ENCODE data around the gene TSPAN1.

The TSPAN1 gene

DNA sequence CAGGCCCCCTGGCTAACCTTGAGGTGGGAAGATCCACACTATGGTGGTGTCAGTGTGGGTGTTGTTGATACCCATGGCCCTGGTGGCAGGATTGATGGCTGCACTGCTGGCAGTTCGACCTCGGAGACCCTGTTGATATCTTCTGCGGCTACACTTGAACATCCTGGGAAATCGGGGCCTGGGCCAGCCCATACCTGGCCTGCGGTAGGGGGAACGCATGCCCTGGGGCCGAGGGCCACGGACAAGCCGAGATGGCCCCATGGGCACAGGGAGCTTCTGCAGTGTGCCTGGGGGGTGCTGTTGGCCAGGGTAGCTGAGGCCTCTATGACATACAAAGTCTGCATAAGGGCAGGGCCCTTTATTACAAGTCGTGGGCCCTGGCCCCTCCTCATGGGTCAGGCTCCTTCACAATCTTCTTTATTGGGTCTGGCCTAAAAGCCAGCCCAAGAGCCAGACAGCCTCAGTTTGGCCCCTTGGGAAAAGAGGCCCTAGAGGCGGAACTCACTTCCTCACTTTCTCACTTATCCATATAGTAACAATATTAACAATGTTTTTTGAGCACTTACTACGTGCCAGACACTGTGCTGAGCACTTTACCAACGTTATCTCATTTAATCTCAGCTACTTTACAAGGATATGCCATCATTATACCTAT, 1.5 kb downstream of the TSPAN1 start, which contains the start of gene P3R3URF:
Gene P3R3URF, minus strand, starts transcription at position 278 of the 655 bp plus-strand sequence. Its CDS starts 17 bp downstream, at position 261.
- H3K27me3 Mint-ChIP-seq = no peaks in the 10 kb centered on the region
- no peak within 1 kb of the TSS for H3K27ac Mint-ChIP-seq
- no peaks in the 10 kb centered on the region for H3K4me1 Mint-ChIP-seq
- H3K4me3 Mint-ChIP-seq = no peak within 1 kb of the TSS
- no peaks in the 10 kb centered on the region for H3K36me3 Mint-ChIP-seq
- no peaks in the 10 kb centered on the region for H3K9me3 Mint-ChIP-seq

DNA sequence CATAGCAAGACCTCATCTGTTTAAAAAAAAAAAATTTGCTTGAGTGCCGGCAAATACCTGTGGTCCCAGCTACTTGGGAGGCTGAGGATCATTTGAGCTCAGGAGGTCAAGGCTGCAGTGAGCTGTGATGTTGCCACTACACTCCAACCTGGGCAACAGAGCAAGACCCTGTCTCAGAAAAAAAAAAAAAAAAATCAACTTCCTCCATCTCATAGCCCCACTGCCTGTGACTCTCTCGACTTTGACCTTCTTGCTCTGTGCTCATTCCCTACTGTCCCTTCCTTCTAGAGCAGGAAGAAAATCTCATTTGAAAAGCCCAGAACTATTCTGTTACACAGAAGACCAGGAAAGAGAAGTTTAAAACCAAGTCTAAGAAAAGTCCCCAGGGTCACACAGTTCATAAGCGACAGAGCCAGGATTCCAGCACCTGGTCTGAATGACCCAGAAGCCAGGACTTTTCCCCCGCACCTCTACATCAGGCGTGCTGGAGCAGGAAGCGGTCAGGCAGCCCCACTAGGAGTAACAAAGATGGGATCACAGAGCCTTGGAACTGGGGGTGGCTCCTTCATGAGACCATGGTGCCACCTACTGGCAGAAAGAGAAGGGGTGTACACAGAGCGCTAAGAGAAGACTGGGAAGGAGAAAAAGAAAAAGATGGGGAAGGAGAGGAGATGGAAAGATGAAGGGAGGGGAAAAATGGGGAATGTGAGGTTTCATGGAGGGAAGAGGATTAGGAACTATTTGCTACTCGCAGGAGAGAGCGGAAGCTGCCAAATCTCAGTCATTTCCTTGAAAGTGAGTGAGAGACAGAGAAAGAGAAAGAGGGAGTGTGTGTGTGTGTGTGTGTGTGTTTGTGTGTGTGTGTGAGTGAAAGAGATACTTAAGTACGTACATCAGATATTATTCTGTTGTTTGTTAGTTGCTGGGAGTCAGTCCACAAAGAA, 4.5 kb downstream of the TSPAN1 start:
- H3K27ac Mint-ChIP-seq = no peak overlapping the region
- H3K4me1 Mint-ChIP-seq = peaks cover 7% of the 10 kb centered on the region
- no peaks in the 10 kb centered on the region for H3K9me3 Mint-ChIP-seq
- no peaks in the 10 kb centered on the region for H3K27me3 Mint-ChIP-seq
- H3K4me3 Mint-ChIP-seq = no peak overlapping the region
- H3K36me3 Mint-ChIP-seq = no peaks in the 10 kb centered on the region

DNA sequence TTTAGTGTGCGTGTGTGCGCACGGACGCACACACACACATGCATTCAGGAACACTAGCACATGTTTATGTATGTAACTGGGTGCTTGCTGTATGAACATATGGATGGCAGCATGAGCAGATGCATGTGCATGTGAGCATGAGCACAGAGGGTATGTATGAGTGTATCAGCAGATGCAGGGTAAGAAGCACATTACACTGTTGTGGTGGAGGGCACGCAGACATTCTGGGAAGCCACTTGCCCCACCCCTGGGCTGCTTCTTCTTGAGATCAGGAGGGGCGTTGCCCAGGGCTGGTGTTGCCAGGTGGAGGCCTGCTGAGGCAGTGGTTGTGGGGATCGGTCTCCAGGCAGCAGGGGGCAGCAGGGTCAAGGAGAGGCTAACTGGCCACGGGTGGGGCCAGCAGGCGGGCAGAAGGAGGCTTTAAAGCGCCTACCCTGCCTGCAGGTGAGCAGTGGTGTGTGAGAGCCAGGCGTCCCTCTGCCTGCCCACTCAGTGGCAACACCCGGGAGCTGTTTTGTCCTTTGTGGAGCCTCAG, 5.3 kb downstream of the TSPAN1 start:
- no peaks in the 10 kb centered on the region for H3K36me3 Mint-ChIP-seq
- no peaks in the 10 kb centered on the region for H3K27me3 Mint-ChIP-seq
- H3K27ac Mint-ChIP-seq = no peak overlapping the region
- no peak overlapping the region for H3K4me3 Mint-ChIP-seq
- peaks cover 15% of the 10 kb centered on the region for H3K4me1 Mint-ChIP-seq
- H3K9me3 Mint-ChIP-seq = no peaks in the 10 kb centered on the region

DNA sequence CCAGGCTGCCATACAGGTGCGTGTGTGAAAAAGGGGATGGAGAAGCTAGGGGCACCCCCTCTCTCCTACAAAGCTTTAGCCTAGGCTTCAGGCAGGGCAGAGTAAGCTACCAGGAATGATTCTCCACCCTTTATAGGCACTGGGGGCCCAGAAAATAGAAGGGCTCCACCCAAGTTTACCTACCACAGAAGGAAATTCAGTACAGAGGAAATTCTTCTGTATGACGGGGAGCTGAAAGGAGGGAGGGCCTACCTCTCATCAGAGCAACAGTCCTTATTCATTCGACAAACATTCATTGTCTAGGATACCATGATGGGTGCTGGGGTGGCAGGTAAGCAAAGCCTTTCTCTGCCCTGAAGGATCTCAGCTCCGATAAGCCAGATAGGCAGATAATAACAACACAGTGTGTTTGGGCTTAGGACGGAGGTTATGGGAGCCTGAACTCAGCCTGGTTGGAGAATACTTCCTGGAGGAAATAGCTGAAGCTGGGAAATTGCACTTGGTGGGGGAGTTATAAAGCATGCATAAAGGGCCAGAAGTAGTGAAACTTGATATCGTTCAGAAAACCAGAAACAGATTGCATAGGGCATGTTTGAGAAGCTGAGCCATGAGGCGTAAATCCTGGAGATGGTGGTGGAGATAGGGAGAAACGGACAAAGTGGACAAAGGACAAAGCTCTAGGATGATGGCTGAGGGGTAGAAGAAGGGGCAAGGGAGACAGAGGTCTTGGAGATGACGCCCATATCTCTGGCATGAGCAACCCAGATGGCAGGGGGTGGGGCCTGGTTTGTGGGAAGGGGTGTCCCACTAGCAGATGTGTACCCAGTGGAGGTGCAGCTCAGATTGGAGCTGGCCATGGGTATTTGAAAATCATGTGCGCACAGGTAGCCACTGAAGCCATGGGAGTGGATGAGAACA, 6.7 kb downstream of the TSPAN1 start:
- Mint-ChIP-seq H3K27ac (no peak overlapping the region), H3K36me3 (peaks cover 2% of the 10 kb centered on the region), H3K27me3 (no peaks in the 10 kb centered on the region), H3K9me3 (no peaks in the 10 kb centered on the region), H3K4me3 (no peak overlapping the region), H3K4me1 (peaks cover 24% of the 10 kb centered on the region)

DNA sequence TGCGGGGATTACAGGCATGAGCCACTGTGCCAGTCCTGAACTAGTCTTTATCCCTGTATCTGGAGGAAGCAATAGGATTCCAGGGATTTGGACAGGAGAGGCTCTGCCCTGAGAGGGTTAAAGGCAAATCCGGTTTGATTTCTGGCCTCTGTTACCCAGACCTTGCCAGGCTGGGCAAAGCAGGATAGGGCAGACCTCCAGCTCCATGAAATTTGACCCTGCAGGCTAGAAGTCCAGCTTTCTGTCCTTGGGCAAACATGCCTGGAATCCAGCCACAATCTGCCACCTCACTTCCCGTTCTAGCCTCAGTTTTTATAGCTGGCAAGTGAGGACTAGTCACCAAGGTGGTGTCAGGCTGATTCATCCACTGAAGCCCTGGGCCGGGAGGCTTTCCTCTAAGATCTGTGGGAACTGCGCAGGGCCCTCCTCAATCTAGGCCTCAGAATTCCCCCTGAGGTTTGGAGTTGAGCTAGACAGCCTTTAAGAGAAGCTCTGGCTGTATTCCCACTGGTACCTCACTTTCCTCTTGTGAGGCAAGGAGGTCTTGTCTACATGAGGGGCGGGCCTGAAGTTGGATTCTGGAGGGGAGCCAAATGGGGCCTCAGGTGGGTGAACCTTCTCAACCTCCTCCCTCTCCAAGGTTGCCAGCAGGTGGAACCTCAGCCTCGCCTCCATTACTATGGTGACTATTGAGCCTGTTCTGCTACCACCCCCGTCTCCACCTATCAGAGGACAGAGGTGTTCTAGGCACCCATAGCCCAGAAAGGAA, 8.4 kb downstream of the TSPAN1 start:
- Mint-ChIP-seq H3K27ac (no peak overlapping the region), H3K9me3 (no peaks in the 10 kb centered on the region), H3K4me1 (peaks cover 24% of the 10 kb centered on the region), H3K36me3 (peaks cover 2% of the 10 kb centered on the region), H3K27me3 (no peaks in the 10 kb centered on the region), H3K4me3 (no peak overlapping the region)

DNA sequence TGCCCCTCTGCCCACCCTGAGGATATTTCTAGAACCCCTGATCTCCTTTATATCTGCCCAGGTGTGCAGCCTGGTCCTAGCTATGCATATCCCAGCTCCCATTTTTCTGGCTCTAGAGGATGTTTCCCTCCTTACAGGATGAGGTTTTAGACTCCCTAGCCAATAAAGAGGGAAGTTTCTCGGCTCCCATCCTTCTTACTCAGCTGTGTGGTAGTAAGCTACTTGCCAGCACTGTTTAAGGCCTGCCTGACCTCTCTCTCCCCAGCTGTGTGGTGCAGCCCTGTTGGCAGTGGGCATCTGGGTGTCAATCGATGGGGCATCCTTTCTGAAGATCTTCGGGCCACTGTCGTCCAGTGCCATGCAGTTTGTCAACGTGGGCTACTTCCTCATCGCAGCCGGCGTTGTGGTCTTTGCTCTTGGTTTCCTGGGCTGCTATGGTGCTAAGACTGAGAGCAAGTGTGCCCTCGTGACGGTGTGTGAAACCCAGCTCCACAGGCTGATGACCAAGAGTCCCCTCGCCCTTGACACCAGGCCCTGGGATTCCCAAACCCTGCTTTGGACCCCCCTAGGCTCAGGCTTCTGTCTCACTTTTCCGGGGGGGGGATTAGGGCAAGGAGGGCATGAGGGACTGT, 9.2 kb downstream of the TSPAN1 start:
- H3K9me3 Mint-ChIP-seq = no peaks in the 10 kb centered on the region
- peaks cover 24% of the 10 kb centered on the region for H3K4me1 Mint-ChIP-seq
- H3K27ac Mint-ChIP-seq = no peak overlapping the region
- peaks cover 2% of the 10 kb centered on the region for H3K36me3 Mint-ChIP-seq
- H3K27me3 Mint-ChIP-seq = no peaks in the 10 kb centered on the region
- no peak overlapping the region for H3K4me3 Mint-ChIP-seq

DNA sequence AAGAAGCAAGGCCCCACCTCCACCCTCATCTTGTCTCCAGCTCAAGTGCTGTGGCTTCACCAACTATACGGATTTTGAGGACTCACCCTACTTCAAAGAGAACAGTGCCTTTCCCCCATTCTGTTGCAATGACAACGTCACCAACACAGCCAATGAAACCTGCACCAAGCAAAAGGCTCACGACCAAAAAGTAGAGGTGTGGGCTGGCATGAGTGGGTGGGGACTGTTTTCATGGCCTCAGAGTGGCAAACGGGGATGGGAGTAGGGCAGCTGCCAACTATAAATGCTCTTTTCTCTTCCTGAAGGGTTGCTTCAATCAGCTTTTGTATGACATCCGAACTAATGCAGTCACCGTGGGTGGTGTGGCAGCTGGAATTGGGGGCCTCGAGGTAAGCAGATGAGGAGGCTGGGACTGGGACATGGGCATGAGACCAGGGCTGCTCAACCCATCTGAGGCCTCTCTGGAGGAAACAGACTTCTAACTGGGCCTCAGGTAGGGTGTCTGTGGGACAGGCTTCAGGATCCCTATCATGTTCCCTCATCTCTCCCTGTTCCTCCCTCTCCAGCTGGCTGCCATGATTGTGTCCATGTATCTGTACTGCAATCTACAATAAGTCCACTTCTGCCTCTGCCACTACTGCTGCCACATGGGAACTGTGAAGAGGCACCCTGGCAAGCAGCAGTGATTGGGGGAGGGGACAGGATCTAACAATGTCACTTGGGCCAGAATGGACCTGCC, 10.2 kb downstream of the TSPAN1 start:
- H3K4me1 Mint-ChIP-seq = peaks cover 24% of the 10 kb centered on the region
- peak overlapping the region; percentile 98 for H3K27ac Mint-ChIP-seq
- H3K4me3 Mint-ChIP-seq = peak overlapping the region; percentile 85
- no peaks in the 10 kb centered on the region for H3K27me3 Mint-ChIP-seq
- peaks cover 4% of the 10 kb centered on the region for H3K36me3 Mint-ChIP-seq
- no peaks in the 10 kb centered on the region for H3K9me3 Mint-ChIP-seq

DNA sequence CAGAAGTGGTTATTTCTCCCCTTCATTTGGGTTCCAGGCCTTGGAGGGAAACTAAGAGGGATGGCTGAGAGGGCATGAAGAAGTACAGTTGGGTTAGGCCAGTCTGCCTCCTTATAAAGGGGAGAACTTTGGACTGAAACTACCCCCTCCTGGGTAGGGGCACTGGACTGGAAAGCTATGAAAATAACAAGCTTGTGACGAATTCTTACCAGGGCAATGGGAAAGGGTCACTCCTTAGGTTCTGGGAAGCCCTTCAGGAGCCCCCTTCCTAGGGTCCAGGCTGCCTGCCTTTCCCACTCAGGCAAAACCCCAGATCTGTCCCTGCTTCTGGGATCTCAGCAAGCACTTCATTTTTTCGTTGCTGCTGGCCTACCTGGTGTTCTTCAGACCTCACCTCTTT, 11.2 kb downstream of the TSPAN1 start:
- Mint-ChIP-seq H3K27me3 (no peaks in the 10 kb centered on the region), H3K36me3 (peaks cover 4% of the 10 kb centered on the region), H3K27ac (peak overlapping the region; percentile 98), H3K9me3 (no peaks in the 10 kb centered on the region), H3K4me3 (peak overlapping the region; percentile 85), H3K4me1 (peaks cover 24% of the 10 kb centered on the region)

DNA sequence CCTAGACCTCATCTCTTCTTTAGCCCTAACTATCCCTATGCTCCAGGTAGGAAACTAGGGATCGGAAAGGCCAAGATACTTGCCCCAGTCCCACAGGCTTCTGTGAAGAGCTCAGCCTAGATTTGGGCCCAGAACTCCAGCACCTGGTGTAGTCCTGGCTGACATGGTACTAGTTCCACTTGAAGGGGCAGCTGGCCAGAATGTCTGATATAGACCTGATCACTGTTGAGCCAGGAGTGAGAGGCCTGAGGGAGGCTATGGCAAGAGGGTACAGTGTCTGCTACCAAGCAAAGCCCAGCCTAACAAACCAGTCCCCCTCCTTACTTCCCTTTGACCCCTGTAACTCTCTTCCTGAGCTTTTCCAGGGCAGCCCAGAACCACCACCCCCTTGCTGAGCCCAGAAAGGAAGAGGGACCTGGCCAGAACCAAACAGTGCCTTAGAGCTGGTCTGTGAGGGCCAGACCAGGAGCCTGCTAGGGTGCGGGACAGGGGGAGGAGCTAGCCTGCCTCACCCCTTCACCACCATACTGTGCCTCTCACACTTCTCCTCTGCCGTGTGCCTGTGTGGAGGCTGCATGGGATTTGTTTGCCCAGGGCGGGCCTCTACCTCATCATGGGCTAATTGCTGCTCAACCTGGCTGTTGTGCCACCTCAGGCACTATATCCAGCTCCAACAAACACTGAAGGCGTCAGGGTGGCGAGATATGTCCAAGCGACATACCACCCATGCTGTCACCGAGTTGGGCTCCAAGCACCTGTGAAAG, 12.4 kb downstream of the TSPAN1 start:
- no peaks in the 10 kb centered on the region for H3K9me3 Mint-ChIP-seq
- no peaks in the 10 kb centered on the region for H3K27me3 Mint-ChIP-seq
- peaks cover 4% of the 10 kb centered on the region for H3K36me3 Mint-ChIP-seq
- H3K27ac Mint-ChIP-seq = no peak overlapping the region
- H3K4me1 Mint-ChIP-seq = peaks cover 24% of the 10 kb centered on the region
- H3K4me3 Mint-ChIP-seq = no peak overlapping the region

DNA sequence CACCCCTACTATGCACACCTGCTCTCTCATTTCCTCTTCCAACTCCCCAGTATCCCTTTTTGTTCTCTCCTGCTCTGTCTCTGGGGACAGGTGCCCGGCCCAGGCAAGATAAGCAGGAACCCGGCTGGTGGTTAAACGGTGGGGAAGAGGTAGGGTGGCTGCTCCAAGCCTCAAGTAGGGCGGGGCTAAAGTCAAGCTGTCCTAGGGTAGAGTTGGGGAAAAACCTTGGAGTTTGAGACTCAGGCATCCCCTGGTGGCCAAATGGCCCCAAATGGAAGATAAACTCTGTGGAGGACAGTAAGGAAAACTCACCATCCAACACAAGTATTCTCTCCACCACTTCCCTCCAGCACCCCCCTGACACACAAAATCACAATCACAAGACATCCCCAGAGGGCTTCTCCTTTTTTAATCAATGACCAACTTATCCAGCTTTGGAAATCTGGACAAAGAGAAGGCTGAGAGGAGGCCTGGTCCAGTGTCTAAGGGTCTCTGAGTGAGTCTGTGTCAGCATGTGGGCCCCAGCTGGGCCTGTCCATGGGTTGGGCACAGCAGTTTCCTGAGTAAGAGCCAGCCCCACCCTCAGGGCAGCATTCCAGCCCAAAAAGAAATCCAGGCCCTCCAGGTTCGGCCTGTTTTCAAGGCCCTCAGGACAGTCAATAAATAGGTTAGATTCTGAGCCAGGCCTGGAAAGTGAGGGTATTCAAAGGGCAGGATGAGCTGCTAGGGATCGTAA, 13.6 kb downstream of the TSPAN1 start:
- peaks cover 4% of the 10 kb centered on the region for H3K36me3 Mint-ChIP-seq
- no peaks in the 10 kb centered on the region for H3K9me3 Mint-ChIP-seq
- H3K4me1 Mint-ChIP-seq = peaks cover 24% of the 10 kb centered on the region
- H3K27me3 Mint-ChIP-seq = no peaks in the 10 kb centered on the region
- H3K4me3 Mint-ChIP-seq = no peak overlapping the region
- H3K27ac Mint-ChIP-seq = peak overlapping the region; percentile 74

DNA sequence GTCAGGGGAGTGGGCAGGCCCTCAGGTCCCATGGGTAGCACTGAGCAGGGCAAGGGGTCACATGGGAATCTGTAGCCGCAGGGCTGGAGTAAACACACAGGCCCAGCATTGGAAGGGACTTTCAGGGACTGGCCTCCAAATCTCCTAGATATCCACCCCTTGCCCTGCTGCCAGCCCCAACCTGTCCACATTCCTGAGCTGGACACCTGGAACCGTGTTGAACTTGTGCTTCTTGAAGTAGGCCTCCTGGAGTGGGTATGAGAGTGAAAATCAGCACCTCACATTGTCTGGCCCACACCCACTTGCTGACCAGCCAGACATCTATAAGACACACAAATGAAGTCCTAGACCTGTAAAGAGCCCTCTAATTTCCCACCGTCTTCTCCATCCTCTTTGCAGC, 15.7 kb downstream of the TSPAN1 start:
- Mint-ChIP-seq H3K4me3 (no peak overlapping the region), H3K27ac (no peak overlapping the region), H3K4me1 (peaks cover 10% of the 10 kb centered on the region), H3K36me3 (peaks cover 4% of the 10 kb centered on the region), H3K27me3 (no peaks in the 10 kb centered on the region), H3K9me3 (no peaks in the 10 kb centered on the region)

DNA sequence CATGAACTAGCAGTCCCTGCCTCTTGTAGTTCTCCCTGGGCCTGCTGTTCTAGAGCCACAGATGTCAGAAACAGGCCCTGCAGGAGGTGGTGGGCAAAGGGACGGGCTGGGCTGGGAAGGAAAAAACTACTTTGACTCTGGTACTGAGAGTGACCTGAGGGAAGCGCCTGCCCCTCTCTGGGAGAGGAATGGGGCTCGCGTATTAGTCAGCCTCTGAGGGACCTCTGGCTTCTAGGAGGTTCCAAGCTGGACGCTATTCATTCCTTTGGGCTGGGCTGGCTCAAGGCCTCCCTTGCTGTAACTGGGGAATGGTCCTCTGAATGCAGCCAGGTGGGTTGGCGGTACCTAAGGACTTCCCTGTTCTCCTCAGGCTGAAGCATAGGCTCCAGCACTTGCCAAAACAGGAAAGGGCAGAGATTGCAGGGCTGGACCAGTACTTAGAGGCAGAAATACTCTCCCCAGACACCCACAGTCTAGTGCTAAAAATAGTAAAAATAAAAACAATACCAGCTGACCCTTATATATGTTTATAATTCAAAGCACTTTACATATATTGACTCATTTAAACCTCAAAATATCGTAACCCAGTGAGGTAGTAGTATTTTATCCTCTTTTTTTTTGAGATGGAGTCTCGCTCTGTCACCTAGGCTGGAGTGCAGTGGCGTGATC, 16.3 kb downstream of the TSPAN1 start:
- Mint-ChIP-seq H3K27me3 (no peaks in the 10 kb centered on the region), H3K36me3 (peaks cover 2% of the 10 kb centered on the region), H3K9me3 (no peaks in the 10 kb centered on the region), H3K4me1 (peaks cover 7% of the 10 kb centered on the region), H3K27ac (no peak overlapping the region), H3K4me3 (no peak overlapping the region)
